ENCODE results near the gene CAPN11.
A peak's percentile ranks its signal among the peaks of the same experiment; 100 is the strongest.

CAPN11 gene

DNA sequence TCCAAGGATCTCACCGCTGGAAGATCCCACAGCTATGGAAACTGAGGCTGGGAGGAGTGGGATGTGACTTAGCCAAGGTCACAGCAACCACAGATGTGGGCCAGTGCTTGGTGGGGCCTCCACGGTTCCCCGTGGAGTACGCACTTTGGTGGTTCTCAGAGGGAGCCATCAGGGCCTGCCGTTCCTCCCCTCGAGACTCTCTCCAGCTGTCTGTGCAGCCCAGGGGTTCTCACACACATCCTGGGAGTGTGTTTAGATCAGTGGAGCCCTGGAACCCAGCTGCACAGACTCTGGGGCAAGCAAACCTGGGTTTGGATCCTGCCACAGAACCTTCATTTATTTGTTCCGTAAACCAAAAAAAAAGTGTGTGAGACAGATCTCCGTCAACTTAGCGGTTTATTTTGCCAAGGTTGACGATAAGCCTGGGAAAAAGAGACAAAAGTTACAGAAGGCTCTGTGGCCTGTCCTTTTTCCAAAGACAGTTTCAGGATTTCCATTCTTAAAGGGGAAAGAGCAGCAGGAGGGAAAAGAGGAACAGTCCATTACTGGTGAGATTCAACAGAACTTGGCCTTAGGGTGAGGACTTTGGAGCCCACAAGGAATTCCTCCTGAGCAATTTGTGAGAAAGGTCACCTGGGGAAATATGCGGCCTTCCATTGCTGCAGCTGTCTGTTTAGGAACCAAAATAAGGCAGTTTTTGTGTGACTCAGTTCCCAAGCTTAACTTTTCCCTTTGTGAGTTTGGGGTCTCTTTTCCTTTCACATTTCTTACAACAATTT lies 44.5 kb downstream of the CAPN11 start:
- Histone ChIP-seq H3K9ac (ENCODE audit: low read depth in 1 of 2, low read length in 2 of 2) (no peak overlapping the region), H3K9me3 (ENCODE audit: control insufficient read depth in 1 of 2, low read length in 2 of 2) (no peaks in the 10 kb centered on the region), H3K27me3 (ENCODE audit: control insufficient read depth in 1 of 2, insufficient read depth in 2 of 2, low read length in 2 of 2) (no peaks in the 10 kb centered on the region), H3K4me3 (ENCODE audit: low read depth in 1 of 2, low read length in 2 of 2) (no peak overlapping the region), H3K36me3 (ENCODE audit: control insufficient read depth in 1 of 2, insufficient read depth in 2 of 2, low read length in 2 of 2) (no peaks in the 10 kb centered on the region), H3K4me1 (ENCODE audit: control insufficient read depth in 1 of 2, insufficient read depth in 2 of 2, low read length in 2 of 2) (peaks cover 4 to 16% of the 10 kb centered on the region in 2 donors), H3K27ac (ENCODE audit: low read depth, low read length) (no peak overlapping the region)

DNA sequence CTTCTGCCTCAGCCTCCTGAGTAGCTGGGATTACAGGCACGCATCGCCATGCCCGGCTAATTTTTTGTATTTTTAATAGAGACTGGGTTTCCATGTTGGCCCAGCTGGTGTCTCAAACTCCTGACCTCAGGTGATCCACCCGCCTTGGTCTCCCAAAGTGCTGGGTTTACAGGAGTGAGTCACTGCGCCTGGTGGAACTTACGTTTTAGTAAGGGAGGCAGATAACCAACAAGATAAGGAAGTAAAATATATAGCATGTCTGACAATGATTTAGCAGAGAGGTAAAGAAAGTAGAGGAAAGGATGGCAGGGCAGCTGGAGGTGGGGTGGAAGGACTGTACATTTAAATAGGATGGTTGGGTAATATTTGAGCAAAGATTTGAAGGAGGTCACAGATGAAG lies 45.3 kb downstream of the CAPN11 start:
- Histone ChIP-seq H3K9me3 (ENCODE audit: control insufficient read depth in 1 of 2, low read length in 2 of 2) (no peaks in the 10 kb centered on the region), H3K27me3 (ENCODE audit: control insufficient read depth in 1 of 2, insufficient read depth in 2 of 2, low read length in 2 of 2) (no peaks in the 10 kb centered on the region), H3K4me3 (ENCODE audit: low read depth in 1 of 2, low read length in 2 of 2) (no peak overlapping the region), H3K4me1 (ENCODE audit: control insufficient read depth in 1 of 2, insufficient read depth in 2 of 2, low read length in 2 of 2) (peaks cover 4 to 16% of the 10 kb centered on the region in 2 donors), H3K36me3 (ENCODE audit: control insufficient read depth in 1 of 2, insufficient read depth in 2 of 2, low read length in 2 of 2) (no peaks in the 10 kb centered on the region), H3K27ac (ENCODE audit: low read depth, low read length) (no peak overlapping the region), H3K9ac (ENCODE audit: low read depth in 1 of 2, low read length in 2 of 2) (no peak overlapping the region)

DNA sequence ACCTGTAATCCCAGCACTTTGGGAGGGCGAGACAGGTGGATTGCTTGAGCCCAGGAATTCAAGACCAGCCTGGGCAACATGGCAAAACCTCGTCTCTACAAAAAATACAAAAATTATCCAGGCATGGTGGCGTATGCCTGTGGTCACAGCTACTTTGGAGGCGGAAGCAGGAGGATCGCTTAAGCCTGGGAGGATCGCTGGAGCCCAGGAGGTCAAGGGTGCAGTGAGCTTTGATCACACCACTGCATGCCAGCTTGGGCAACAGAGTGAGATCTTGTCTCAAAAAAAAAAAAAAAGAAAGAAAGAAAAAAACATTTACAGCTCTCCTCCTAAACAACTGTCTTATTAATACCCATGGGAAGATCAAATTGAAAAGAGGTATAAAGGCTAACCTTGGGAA lies 49.3 kb downstream of the CAPN11 start:
- H3K9me3 ChIP-seq (ENCODE audit: control insufficient read depth in 1 of 2, low read length in 2 of 2): no peaks in the 10 kb centered on the region
- peaks cover 0 to 6% of the 10 kb centered on the region in 2 donors for H3K4me1 ChIP-seq (ENCODE audit: control insufficient read depth in 1 of 2, insufficient read depth in 2 of 2, low read length in 2 of 2)
- no peak overlapping the region for H3K9ac ChIP-seq (ENCODE audit: low read depth in 1 of 2, low read length in 2 of 2)
- no peak overlapping the region for H3K27ac ChIP-seq (ENCODE audit: low read depth, low read length)
- no peaks in the 10 kb centered on the region for H3K27me3 ChIP-seq (ENCODE audit: control insufficient read depth in 1 of 2, insufficient read depth in 2 of 2, low read length in 2 of 2)
- no peak overlapping the region for H3K4me3 ChIP-seq (ENCODE audit: low read depth in 1 of 2, low read length in 2 of 2)
- H3K36me3 ChIP-seq (ENCODE audit: control insufficient read depth in 1 of 2, insufficient read depth in 2 of 2, low read length in 2 of 2): no peaks in the 10 kb centered on the region

DNA sequence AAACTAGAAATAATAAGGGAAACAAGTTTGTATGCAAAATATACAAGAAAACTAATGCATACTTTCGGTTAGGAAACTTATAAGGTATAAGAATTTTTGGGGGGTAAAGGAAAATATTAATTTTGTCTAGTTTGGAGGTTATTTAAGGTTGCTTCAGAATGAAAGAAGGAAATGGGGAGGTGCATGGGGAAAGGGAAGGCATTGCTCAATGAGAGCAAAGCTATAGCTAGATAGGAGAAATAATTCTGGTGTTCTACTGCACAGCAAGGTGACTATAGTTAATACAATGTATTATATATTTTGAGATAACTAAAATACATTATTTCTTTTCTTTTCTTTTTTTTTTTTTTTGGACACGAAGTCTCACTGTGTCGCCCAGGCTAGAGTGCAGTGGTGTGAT lies 52.7 kb downstream of the CAPN11 start:
- Histone ChIP-seq H3K27me3 (ENCODE audit: control insufficient read depth in 1 of 2, insufficient read depth in 2 of 2, low read length in 2 of 2) (no peaks in the 10 kb centered on the region), H3K36me3 (ENCODE audit: control insufficient read depth in 1 of 2, insufficient read depth in 2 of 2, low read length in 2 of 2) (no peaks in the 10 kb centered on the region), H3K4me3 (ENCODE audit: low read depth in 1 of 2, low read length in 2 of 2) (no peak overlapping the region), H3K9ac (ENCODE audit: low read depth in 1 of 2, low read length in 2 of 2) (no peak overlapping the region), H3K27ac (ENCODE audit: low read depth, low read length) (no peak overlapping the region), H3K9me3 (ENCODE audit: control insufficient read depth in 1 of 2, low read length in 2 of 2) (no peaks in the 10 kb centered on the region), H3K4me1 (ENCODE audit: control insufficient read depth in 1 of 2, insufficient read depth in 2 of 2, low read length in 2 of 2) (no peaks in the 10 kb centered on the region)

DNA sequence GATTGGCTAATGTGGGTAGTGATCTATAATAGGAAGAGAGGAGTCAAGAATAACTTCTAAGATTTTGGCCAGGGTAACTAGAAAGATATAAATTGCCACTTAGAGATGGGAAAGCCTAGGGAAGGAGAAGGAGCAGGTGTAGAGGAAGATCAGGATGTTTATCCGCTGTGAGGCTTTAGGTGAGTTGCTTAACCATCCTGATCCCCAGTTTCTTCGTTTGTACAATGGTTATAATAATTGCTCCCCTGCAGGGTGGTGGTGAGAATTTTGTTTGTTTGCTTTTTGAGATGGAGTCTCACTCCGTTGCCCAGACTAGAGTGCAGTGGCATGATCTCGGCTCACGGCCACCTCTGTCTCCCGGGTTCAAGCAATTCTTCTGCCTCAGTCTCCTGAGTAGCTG lies 55.7 kb downstream of the CAPN11 start:
- Histone ChIP-seq H3K36me3 (ENCODE audit: control insufficient read depth in 1 of 2, insufficient read depth in 2 of 2, low read length in 2 of 2) (no peaks in the 10 kb centered on the region), H3K9ac (ENCODE audit: low read depth in 1 of 2, low read length in 2 of 2) (no peak overlapping the region), H3K27ac (ENCODE audit: low read depth, low read length) (no peak overlapping the region), H3K9me3 (ENCODE audit: control insufficient read depth in 1 of 2, low read length in 2 of 2) (no peaks in the 10 kb centered on the region), H3K4me3 (ENCODE audit: low read depth in 1 of 2, low read length in 2 of 2) (no peak overlapping the region), H3K4me1 (ENCODE audit: control insufficient read depth in 1 of 2, insufficient read depth in 2 of 2, low read length in 2 of 2) (peaks cover 18 to 23% of the 10 kb centered on the region in 2 donors), H3K27me3 (ENCODE audit: control insufficient read depth in 1 of 2, insufficient read depth in 2 of 2, low read length in 2 of 2) (no peaks in the 10 kb centered on the region)

DNA sequence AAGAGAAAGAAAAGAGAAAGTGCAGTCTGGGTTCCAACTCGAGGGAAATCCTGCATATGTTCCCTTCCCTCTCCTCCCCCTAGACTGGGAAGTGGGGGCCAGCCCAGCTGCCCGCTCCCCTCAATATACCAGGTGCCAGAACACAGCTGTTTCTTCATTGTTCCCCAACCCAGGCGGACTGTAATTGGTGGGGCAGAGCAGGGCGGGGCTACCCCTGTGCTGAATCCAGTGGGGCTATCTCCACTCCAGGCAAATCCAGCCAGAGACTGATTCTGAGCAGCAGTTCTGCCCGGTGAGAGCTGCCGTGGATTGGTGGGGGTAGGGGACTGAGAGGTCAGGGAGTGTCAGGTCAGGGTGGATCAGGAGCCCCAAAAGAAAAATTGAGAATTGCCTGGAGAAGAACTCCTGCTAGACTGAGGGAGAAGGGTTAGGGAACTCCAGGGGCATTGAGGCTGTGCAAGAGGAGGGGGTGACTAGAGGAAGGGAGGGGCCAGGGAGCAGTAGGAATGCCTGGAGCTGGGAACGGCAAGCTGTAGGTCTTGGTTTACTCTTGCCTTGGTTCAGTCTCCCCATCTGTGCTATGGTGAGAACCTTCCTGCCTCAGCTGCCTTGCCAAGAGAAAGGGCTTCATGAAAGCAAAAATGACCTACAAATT lies 58.2 kb downstream of the CAPN11 start, which contains the start of gene MYMX:
MYMX (plus strand) TSS at position 250 of the 655 bp plus-strand sequence. CDS start 546 bp downstream, outside the sequence.
- Histone ChIP-seq H3K36me3 (ENCODE audit: control insufficient read depth in 1 of 2, insufficient read depth in 2 of 2, low read length in 2 of 2) (no peaks in the 10 kb centered on the region), H3K4me3 (ENCODE audit: low read depth in 1 of 2, low read length in 2 of 2) (no peak within 1 kb of the TSS), H3K27me3 (ENCODE audit: control insufficient read depth in 1 of 2, insufficient read depth in 2 of 2, low read length in 2 of 2) (no peaks in the 10 kb centered on the region), H3K9me3 (ENCODE audit: control insufficient read depth in 1 of 2, low read length in 2 of 2) (no peaks in the 10 kb centered on the region), H3K4me1 (ENCODE audit: control insufficient read depth in 1 of 2, insufficient read depth in 2 of 2, low read length in 2 of 2) (peaks cover 26 to 33% of the 10 kb centered on the region in 2 donors), H3K27ac (ENCODE audit: low read depth, low read length) (no peak within 1 kb of the TSS), H3K9ac (ENCODE audit: low read depth in 1 of 2, low read length in 2 of 2) (peak within 1 kb of the TSS in 1 of 2 donors; percentile 12)

DNA sequence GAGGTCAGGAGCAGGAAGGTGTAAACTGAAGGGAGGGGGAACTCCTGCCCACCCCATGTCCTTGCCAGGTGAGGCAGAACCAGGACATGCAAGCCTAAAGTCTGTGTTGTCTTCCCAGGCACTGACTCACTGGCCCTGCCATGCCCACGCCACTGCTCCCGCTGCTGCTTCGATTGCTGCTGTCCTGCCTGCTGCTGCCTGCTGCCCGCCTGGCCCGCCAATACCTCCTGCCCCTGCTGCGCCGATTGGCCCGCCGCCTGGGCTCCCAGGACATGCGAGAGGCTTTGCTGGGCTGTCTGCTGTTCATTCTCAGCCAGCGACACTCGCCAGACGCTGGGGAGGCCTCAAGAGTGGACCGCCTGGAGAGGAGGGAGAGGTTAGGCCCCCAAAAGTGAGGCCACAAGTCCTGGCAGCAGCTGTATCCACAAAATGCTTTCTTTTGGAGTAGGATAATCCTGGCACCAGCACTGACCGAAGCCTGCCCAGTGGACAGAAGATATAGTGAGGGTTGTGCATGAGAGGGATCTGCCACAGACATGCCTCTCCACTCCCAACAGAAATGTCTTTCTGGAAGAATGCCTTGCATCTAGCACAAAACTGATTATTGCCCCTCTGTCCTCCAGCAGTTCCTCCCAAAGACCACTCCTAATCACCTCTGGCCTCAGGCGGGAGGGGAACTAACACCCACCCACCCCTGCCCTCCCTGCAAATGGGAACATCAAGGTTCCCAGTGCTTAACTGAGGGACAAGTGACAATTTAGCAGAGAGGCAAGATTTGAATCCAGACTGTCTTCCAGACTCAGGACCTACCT lies 58.9 kb downstream of the CAPN11 start:
- Histone ChIP-seq H3K4me1 (ENCODE audit: control insufficient read depth in 1 of 2, insufficient read depth in 2 of 2, low read length in 2 of 2) (peaks cover 31 to 37% of the 10 kb centered on the region in 2 donors), H3K36me3 (ENCODE audit: control insufficient read depth in 1 of 2, insufficient read depth in 2 of 2, low read length in 2 of 2) (no peaks in the 10 kb centered on the region), H3K9ac (ENCODE audit: low read depth in 1 of 2, low read length in 2 of 2) (peak overlapping the region in 1 of 2 donors; percentile 12), H3K4me3 (ENCODE audit: low read depth in 1 of 2, low read length in 2 of 2) (no peak overlapping the region), H3K27ac (ENCODE audit: low read depth, low read length) (no peak overlapping the region), H3K27me3 (ENCODE audit: control insufficient read depth in 1 of 2, insufficient read depth in 2 of 2, low read length in 2 of 2) (no peaks in the 10 kb centered on the region), H3K9me3 (ENCODE audit: control insufficient read depth in 1 of 2, low read length in 2 of 2) (no peaks in the 10 kb centered on the region)

DNA sequence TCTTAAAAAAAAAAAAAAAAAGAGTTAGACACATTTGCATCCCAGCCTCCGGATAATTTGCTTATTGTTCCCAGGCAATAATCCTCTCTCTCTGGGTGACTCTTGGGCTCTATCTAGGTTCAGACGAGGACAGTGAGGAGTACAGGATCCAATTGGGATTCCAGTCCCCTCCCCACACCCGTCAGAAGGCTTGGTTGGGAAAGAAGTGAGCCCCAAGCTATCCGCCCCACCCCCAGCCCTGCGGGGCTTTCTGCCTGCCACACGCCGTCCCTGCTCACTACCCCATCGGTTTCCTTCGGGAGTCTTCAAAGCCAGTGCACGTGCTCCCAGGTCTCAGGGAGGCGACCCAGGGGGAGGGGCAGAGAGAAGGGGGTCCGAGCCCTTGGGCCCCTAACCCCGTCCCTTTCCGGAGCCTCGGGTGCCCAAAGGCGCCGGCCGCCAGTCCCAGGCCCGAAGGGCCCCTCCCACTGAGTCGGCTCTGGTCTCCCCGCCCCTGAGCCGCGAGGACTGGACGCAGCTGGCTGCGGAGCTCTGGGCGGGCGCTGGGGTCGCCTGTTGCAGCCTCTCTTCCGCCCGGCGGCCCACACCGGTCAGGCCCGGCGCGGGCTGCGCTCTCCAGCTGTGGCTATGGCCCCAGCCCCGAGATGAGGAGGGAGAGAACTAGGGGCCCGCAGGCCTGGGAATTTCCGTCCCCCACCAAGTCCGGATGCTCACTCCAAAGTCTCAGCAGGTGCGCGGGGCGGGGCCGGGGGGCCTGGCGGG lies 60.6 kb downstream of the CAPN11 start:
- peak overlapping the region; percentile 63 to 68 for H3K4me3 ChIP-seq (ENCODE audit: low read depth in 1 of 2, low read length in 2 of 2)
- H3K9ac ChIP-seq (ENCODE audit: low read depth in 1 of 2, low read length in 2 of 2): peak overlapping the region; percentile 52 to 57
- no peaks in the 10 kb centered on the region for H3K9me3 ChIP-seq (ENCODE audit: control insufficient read depth in 1 of 2, low read length in 2 of 2)
- H3K27me3 ChIP-seq (ENCODE audit: control insufficient read depth in 1 of 2, insufficient read depth in 2 of 2, low read length in 2 of 2): no peaks in the 10 kb centered on the region
- H3K4me1 ChIP-seq (ENCODE audit: control insufficient read depth in 1 of 2, insufficient read depth in 2 of 2, low read length in 2 of 2): peaks cover 42 to 47% of the 10 kb centered on the region in 2 donors
- H3K36me3 ChIP-seq (ENCODE audit: control insufficient read depth in 1 of 2, insufficient read depth in 2 of 2, low read length in 2 of 2): no peaks in the 10 kb centered on the region
- peak overlapping the region; percentile 67 for H3K27ac ChIP-seq (ENCODE audit: low read depth, low read length)

DNA sequence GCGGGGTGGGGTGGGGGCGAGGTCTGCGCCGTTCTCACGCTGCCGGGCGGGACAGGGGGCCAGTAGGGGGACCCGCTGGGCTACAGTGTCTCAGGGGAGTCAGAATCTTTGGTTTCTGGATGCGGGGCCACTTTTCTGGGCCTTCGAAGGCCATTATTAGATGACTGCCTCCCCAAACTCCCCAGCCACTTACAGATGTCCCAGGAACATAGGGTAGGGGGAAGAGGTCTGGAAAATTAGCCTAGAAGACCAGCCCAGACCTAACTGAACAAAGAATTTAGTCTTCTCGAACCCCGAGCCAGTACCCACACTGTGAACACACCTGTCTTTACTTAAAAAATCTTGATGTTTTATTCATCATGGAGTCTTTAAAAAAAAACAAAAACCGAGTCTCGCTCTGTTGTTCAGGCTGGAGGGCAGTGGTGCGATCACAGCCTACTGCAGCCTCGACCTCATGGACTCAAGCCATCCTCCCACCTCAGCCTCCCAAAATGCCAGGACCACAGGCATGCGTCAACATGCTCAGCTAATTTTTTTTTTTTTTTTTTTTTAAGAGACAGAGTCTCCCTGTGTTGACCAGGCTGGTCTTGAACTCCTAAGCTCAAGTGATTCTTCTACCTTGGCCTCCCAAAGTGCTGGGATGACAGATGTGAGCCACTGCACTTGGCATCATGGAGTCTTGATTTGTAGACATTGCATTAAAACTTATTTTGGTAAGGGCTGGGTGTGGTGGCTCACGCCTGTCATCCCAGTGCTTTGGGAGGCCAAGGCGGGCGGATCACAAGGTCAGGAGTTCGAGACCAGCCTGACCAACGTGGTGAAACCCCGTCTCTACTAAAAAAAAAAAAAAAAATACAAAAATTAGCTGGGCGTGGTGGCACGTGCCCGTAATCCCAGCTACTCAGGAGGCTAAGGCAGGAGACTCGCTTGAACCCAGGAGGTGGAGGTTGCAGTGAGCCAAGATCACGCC lies 61.5 kb downstream of the CAPN11 start:
- Histone ChIP-seq H3K27me3 (ENCODE audit: control insufficient read depth in 1 of 2, insufficient read depth in 2 of 2, low read length in 2 of 2) (no peaks in the 10 kb centered on the region), H3K4me3 (ENCODE audit: low read depth in 1 of 2, low read length in 2 of 2) (peak overlapping the region; percentile 51 to 52), H3K27ac (ENCODE audit: low read depth, low read length) (peak overlapping the region; percentile 28), H3K9ac (ENCODE audit: low read depth in 1 of 2, low read length in 2 of 2) (no peak overlapping the region), H3K4me1 (ENCODE audit: control insufficient read depth in 1 of 2, insufficient read depth in 2 of 2, low read length in 2 of 2) (peaks cover 49 to 54% of the 10 kb centered on the region in 2 donors), H3K9me3 (ENCODE audit: control insufficient read depth in 1 of 2, low read length in 2 of 2) (no peaks in the 10 kb centered on the region), H3K36me3 (ENCODE audit: control insufficient read depth in 1 of 2, insufficient read depth in 2 of 2, low read length in 2 of 2) (no peaks in the 10 kb centered on the region)
